ENCODE results near the gene DOCK2. TPM values are rescaled to one million over a fixed set of nuclear protein-coding genes. Genes with fewer than 3 reads are reported as not detected.

The DOCK2 gene
- total RNA-seq, 1 experiment from 2014 or later: 1.4 TPM

DNA sequence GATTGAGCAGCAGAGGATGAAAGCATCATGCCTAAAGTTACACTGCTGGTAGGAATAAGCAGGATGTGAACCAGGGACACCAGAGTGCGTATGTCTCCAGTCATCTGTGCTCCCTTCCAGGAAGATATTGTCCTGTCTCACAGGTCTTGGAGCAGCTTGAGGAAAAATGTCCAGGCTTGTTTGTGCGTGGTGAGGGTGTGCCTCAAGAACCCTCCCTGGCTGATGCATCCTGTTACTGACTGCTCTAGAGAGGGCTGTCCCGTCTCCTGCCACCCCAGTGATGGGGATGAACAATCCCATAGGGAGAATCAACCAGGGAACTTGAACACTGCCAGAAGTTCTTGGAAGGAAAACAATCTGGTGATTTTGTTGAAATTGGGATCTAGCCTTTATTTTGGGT lies 211.2 kb downstream of the DOCK2 start:
- Histone ChIP-seq H3K36me3 (ENCODE audit: control insufficient read depth, insufficient read depth, low read length) (no peaks in the 10 kb centered on the region), H3K27me3 (ENCODE audit: control insufficient read depth, insufficient read depth, low read length) (no peaks in the 10 kb centered on the region), H3K4me1 (ENCODE audit: control insufficient read depth, insufficient read depth, low read length) (no peaks in the 10 kb centered on the region), H3K4me3 (ENCODE audit: low read depth in 2 of 2, low read length in 2 of 2) (no peak overlapping the region), H3K9me3 (ENCODE audit: control insufficient read depth, insufficient read depth, low read depth, low read length) (peaks cover 11% of the 10 kb centered on the region; the same call in 1 of the 2 replicates), H3K27ac (ENCODE audit: low read length) (no peak overlapping the region)
- in situ Hi-C loops (cut with HindIII; ENCODE audit: low pct_unique_long_range_greater_than_20kb, low sequenced_read_pairs): no loop called here
- TF ChIP-seq TCF7L2 (IDR thresholded peaks at IDR 0.05; ENCODE audit: low read depth, low read length): no peak
- TF ChIP-seq POLR2AphosphoS5 (IDR thresholded peaks at IDR 0.05; ENCODE audit: low read depth, low read length): no peak
- no peak for TF ChIP-seq SIN3A (IDR thresholded peaks at IDR 0.05; ENCODE audit: borderline replicate concordance, insufficient read depth, low read depth, low read length)
- TF ChIP-seq, protein P1, sequence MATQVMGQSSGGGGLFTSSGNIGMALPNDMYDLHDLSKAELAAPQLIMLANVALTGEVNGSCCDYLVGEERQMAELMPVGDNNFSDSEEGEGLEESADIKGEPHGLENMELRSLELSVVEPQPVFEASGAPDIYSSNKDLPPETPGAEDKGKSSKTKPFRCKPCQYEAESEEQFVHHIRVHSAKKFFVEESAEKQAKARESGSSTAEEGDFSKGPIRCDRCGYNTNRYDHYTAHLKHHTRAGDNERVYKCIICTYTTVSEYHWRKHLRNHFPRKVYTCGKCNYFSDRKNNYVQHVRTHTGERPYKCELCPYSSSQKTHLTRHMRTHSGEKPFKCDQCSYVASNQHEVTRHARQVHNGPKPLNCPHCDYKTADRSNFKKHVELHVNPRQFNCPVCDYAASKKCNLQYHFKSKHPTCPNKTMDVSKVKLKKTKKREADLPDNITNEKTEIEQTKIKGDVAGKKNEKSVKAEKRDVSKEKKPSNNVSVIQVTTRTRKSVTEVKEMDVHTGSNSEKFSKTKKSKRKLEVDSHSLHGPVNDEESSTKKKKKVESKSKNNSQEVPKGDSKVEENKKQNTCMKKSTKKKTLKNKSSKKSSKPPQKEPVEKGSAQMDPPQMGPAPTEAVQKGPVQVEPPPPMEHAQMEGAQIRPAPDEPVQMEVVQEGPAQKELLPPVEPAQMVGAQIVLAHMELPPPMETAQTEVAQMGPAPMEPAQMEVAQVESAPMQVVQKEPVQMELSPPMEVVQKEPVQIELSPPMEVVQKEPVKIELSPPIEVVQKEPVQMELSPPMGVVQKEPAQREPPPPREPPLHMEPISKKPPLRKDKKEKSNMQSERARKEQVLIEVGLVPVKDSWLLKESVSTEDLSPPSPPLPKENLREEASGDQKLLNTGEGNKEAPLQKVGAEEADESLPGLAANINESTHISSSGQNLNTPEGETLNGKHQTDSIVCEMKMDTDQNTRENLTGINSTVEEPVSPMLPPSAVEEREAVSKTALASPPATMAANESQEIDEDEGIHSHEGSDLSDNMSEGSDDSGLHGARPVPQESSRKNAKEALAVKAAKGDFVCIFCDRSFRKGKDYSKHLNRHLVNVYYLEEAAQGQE (IDR thresholded peaks at IDR 0.05; ENCODE audit: insufficient read depth in 1 of 2, low read depth in 2 of 2, low read length in 1 of 2): no peak
- TF ChIP-seq, protein P2, sequence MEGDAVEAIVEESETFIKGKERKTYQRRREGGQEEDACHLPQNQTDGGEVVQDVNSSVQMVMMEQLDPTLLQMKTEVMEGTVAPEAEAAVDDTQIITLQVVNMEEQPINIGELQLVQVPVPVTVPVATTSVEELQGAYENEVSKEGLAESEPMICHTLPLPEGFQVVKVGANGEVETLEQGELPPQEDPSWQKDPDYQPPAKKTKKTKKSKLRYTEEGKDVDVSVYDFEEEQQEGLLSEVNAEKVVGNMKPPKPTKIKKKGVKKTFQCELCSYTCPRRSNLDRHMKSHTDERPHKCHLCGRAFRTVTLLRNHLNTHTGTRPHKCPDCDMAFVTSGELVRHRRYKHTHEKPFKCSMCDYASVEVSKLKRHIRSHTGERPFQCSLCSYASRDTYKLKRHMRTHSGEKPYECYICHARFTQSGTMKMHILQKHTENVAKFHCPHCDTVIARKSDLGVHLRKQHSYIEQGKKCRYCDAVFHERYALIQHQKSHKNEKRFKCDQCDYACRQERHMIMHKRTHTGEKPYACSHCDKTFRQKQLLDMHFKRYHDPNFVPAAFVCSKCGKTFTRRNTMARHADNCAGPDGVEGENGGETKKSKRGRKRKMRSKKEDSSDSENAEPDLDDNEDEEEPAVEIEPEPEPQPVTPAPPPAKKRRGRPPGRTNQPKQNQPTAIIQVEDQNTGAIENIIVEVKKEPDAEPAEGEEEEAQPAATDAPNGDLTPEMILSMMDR (IDR thresholded peaks at IDR 0.05): no peak
- no TSS peak for BruUV-seq (replicated peaks)
- ChIA-PET CTCF (no interaction called here), POLR2A (no interaction called here)
- intact Hi-C loops (cut with micrococcal nuclease; ENCODE audit: unreplicated experiment): no loop called here
- ATAC-seq: no peak
- no peak for DNase-seq (ENCODE audit: low read depth, low spot score)

DNA sequence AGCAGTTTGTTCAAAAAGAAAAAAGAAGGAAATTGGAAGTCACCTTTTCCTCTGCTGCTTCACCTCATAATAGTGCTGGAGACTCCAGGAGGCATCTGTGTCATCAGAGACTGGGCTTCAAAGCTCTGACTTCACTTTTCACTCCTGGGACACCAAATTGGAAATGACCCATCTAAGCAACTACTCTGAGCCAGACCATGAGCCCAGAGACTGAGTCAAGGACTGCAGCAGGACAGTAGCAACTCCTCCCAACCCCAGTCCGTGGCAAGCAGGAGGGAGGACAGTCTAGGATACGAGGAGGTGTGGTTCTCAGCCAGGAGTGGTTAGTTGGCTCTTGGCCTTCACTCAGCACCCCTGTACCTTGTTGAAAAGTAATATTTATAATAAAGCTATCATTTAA lies 211.7 kb downstream of the DOCK2 start:
- intact Hi-C loops (cut with micrococcal nuclease; ENCODE audit: unreplicated experiment): no loop called here

More for the DNA sequence above, 211.7 kb downstream of the DOCK2 start:
- Histone ChIP-seq H3K36me3 (ENCODE audit: control insufficient read depth, insufficient read depth, low read length) (no peaks in the 10 kb centered on the region), H3K4me1 (ENCODE audit: control insufficient read depth, insufficient read depth, low read length) (no peaks in the 10 kb centered on the region), H3K9me3 (ENCODE audit: control insufficient read depth, insufficient read depth, low read depth, low read length) (peaks cover 11% of the 10 kb centered on the region; the same call in 1 of the 2 replicates), H3K27me3 (ENCODE audit: control insufficient read depth, insufficient read depth, low read length) (no peaks in the 10 kb centered on the region), H3K4me3 (ENCODE audit: low read depth in 2 of 2, low read length in 2 of 2) (no peak overlapping the region), H3K27ac (ENCODE audit: low read length) (no peak overlapping the region)
- in situ Hi-C loops (cut with HindIII; ENCODE audit: low pct_unique_long_range_greater_than_20kb, low sequenced_read_pairs): no loop called here
- no peak for DNase-seq (ENCODE audit: low read depth, low spot score)
- TF ChIP-seq TCF7L2 (IDR thresholded peaks at IDR 0.05; ENCODE audit: low read depth, low read length) (no peak), SIN3A (IDR thresholded peaks at IDR 0.05; ENCODE audit: borderline replicate concordance, insufficient read depth, low read depth, low read length) (no peak), POLR2AphosphoS5 (IDR thresholded peaks at IDR 0.05; ENCODE audit: low read depth, low read length) (no peak)
- TF ChIP-seq, protein P2 (IDR thresholded peaks at IDR 0.05): no peak
- TF ChIP-seq, protein P1 (IDR thresholded peaks at IDR 0.05; ENCODE audit: insufficient read depth in 1 of 2, low read depth in 2 of 2, low read length in 1 of 2): no peak
- CTCF ChIA-PET: no interaction called here
- BruUV-seq (replicated peaks): no TSS peak
- no peak for ATAC-seq
- POLR2A ChIA-PET: no interaction called here
